HG02970 (cell line): ENCODE results near the gene BTBD10.

Source experiments
- ATAC-seq: cut with Tn5 transposase; IDR thresholded peaks from one replicate; pipeline ENCODE4 v1.9.1; 2021; ENCODE audit warnings: mild to moderate bottlenecking, moderate library complexity, moderate number of reproducible peaks; ENCODE audit not compliant: unreplicated experiment, low FRiP score

Gene BTBD10

GRCh38 chr11:13462901-13463778 lies at the start of gene BTBD10:
BTBD10 (minus strand) TSS chr11:13463222; CDS start chr11:13445124, 18,098 bp downstream.
- peak; percentile 97 for ATAC-seq

DNA sequence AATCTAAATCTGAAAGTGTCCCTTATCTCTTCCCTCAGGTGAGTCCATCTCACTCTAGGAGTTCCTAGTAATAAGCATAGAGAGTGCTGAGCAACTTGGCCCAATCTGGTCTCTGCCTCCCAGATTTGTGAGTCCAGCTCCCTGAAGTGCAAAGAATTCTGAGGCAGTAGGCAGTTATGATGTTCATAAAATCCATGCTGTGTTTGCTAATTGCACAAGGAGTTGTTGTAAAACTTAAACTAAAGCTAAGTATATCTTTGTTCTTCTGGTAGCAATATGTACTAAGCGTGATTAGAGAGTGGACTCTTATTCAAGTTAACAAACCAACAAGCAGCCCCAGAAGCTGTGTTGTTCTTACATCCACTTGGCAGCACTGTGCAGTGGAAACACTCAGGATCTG lies 40.4 kb upstream of the BTBD10 start:
- no peak for ATAC-seq

- ATAC-seq = no peak
Observed at GRCh38 chr11:13502492-13502891, 39.5 kb upstream of the BTBD10 start.

GRCh38 chr11:13495929-13496328 lies 32.9 kb upstream of the BTBD10 start, which contains the start of gene PTH:
PTH (minus strand) TSS chr11:13495997; CDS start chr11:13492855, 3,142 bp downstream.
- ATAC-seq = no peak

- ATAC-seq = no peak
Observed at GRCh38 chr11:13494051-13494450, 31.0 kb upstream of the BTBD10 start.

DNA sequence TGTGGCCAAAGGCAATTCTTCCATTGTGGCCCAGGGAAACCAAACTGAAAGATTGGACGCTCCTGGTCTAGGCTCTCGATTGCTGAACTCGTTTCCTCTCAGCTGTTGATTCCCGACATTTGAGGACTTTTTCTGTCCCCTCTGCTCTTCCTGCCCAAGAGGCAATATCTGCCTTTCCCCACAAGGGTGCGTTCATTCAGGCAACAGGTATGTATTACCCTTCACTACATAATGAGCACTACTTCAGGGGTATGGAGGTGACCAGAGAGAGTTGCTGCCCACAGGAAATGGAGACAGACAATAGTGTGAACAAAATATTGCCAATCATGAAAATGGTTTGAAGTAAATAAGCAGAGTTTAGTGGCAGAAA lies 24.6 kb upstream of the BTBD10 start:
- no peak for ATAC-seq

DNA sequence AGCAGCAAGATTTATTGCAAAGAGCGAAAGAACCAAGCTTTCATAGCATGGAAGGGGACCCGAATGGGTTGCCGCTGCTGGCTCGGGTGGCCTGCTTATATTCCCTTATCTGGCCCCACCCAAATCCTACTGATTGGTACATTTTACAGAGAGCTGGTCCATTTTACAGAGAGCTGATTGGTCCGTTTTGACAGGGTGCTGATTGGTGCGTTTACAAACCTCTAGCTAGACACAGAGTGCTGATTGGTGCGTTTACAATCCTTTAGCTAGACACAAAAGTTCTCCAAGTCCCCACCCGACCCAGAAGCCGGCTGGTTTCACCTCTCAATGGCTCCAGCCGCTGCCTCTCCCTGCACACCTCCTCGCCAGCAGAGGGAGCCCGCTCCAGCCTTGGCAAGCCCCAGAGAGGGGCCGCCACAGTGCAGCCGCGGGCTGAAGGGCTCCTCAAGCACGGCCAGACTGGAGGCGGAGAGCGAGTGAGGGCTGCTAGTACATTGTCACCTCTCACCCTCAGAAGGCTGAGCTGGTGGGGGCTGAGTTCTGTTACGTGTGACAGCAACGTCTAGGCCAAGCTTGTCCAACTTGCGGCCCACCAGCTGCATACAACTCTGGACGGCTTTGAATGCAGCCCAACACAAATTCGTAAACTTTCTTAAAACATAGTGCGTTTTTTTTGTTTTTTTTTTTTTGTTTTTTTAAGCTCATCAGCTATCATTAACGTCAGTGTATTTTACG lies 24.1 kb upstream of the BTBD10 start:
- ATAC-seq = no peak

GRCh38 chr11:13480198-13480597 lies 17.2 kb upstream of the BTBD10 start:
- ATAC-seq = no peak

GRCh38 chr11:13479688-13480087 lies 16.7 kb upstream of the BTBD10 start:
- no peak for ATAC-seq

- ATAC-seq = no peak
Observed at GRCh38 chr11:13475091-13475490, 12.1 kb upstream of the BTBD10 start.

DNA sequence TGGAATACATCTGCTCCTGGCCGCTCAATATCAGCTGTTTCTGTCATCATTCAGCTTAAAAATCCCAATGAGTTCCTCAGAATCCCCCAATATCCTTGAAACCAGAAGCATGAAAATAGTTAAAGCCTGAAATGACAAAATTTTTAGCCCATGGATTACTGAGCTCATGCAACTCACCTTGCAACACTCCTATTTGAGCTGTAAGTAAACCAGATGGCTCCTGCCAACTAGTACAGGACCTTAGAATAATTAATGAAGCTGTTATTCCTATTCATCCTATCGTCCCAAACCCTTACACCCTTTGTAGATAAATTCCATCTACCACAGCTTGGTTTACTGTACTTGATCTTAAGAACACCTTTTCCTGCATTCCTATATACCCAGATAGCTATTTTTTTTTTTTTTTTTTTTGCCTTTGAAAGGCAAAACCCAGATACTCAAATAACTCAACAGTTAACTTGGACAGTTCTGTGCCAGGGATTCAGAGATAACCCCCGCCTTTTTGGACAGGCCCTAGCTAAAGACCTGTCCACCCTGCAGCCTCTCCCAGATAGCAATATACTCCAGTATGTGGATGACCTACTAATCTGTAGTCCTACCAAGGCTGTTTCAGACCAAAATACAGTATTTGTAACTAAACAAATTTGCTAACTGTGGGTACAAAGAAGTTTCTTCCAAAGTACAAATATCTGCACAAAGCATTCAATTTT lies 10.1 kb upstream of the BTBD10 start:
- no peak for ATAC-seq

DNA sequence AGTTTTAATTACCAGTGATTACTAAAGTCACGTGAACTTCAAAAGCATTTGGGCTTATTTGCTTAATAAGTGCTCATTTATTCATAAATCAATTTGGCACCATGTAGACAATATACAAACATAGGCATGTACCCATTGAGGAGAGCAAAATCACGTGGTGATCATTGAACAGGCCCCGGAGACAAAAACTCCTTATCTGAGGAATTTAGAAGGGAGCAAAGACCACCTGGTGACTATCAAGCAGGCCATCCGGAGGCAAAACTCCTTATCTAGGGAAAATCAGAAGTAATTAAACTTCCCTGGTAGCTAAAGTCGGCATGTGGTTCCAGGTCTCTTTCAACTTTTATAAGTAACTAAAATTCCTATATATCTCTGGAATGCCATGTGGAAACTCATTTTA lies 5.7 kb upstream of the BTBD10 start:
- ATAC-seq = no peak

DNA sequence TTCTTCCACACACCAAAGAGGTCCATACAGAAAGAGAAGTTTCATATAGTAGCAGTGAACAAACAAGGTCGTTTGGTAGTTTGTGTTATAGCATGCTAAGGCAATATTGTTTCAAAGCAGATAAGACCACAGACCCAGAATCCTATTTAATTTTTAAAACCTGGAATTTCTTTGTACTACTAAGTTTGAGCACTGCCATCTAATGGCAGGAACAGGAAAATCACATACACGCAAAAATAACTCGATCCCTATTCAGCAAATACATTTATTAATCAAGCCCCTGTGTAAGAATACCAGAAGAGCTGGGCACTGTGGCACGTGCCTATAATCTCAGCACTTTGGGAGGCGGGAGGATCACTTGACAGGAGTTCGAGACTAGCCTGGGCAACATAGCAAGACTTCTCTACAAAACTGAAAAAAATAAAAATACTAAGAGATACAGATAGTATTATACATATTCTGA lies 2.9 kb upstream of the BTBD10 start:
- no peak for ATAC-seq

- ATAC-seq = no peak
Observed at GRCh38 chr11:13463779-13464290, 813 bp upstream of the BTBD10 start.

- ATAC-seq = peak; percentile 25
Observed at GRCh38 chr11:13462311-13462900, 616 bp downstream of the BTBD10 start.

DNA sequence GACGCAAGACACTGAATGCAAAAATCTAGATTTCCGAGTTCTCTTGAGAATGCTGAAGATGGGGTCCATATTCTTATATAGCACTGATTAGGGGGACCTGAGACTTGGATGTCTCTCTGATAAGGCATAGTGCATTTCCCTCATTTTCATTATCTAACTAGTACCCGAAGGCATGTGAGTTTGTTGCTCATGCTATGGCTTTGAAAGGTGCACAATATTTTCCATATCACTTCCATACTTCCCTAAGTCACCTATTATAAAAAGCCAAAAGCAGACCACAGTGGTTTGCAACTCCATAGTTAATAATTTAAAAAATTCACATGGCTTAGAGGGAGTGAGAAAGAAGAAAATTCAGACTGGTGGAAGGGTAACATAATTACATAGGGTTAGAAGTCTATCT lies 1.7 kb downstream of the BTBD10 start:
- ATAC-seq = no peak

GRCh38 chr11:13450832-13451397 lies 12.1 kb downstream of the BTBD10 start:
- no peak for ATAC-seq

DNA sequence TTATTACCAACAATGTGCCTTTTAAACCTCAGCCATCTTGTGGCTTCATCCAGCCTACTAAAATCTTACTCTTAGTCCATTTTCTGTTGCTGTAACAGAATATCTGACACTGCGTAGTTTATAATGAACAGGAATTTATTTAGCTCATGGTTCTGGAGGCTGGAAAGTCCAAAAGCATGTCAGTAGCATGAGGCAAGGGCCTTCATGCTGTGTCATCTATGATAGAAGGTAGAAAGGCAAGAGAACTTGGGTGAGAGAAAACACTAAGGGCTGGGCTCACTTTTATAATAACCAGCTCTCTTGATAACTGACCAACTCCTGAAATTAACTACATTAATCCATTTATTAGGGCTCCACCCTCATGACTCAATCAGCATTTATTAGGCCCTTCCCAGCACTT lies 13.5 kb downstream of the BTBD10 start:
- no peak for ATAC-seq

DNA sequence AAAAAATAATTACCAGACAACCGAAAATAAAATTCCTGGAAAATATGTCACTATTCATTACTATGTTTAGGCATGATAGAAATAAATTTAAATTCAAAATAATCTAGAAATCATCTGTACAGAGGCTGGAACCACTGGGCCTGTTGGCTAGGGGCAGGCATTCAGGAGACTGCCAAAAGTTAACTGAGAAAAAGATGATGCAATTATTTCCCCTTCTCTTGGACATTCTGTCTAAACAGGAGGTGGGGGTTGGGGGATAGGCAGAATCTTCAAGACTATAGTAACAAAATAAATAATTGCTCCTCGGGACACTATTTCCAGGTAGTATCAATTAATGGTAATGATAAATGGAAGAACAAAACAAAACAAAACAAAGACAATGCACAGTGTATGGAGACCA lies 14.1 kb downstream of the BTBD10 start:
- ATAC-seq = no peak

GRCh38 chr11:13446444-13446843 lies 16.6 kb downstream of the BTBD10 start:
- ATAC-seq = no peak
